ENCODE measurements around the gene RPUSD4. TPM values are rescaled to one million over a fixed set of nuclear protein-coding genes. Genes with fewer than 3 reads are reported as not detected.

Gene RPUSD4
- total RNA-seq, 1 donor from 2014 or later = 40.7 TPM

DNA sequence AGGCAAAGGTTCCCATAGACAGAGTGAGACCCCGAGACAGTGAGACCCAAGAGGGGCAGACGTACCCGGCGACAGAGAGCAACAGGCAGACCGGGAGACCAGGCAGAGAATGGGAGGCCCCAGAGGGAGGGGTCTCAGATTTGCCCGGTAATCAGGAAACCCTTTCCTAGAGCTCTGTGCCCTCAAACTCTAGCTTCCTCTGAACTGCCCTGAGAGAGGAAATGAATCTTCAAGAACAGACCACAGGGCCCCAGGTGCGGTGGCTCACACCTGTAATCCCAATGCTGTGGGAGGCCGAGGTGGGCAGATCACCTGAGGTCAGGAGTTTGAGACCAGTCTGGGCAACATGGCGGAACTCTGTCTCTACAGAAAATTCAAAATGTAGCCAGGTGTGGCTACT, 47.7 kb downstream of the RPUSD4 start:
- ATAC-seq (ENCODE audit: poor library complexity) = no peak
- intact Hi-C loops (cut with DNase I) = no loop called here
- DNase-seq = no peak

DNA sequence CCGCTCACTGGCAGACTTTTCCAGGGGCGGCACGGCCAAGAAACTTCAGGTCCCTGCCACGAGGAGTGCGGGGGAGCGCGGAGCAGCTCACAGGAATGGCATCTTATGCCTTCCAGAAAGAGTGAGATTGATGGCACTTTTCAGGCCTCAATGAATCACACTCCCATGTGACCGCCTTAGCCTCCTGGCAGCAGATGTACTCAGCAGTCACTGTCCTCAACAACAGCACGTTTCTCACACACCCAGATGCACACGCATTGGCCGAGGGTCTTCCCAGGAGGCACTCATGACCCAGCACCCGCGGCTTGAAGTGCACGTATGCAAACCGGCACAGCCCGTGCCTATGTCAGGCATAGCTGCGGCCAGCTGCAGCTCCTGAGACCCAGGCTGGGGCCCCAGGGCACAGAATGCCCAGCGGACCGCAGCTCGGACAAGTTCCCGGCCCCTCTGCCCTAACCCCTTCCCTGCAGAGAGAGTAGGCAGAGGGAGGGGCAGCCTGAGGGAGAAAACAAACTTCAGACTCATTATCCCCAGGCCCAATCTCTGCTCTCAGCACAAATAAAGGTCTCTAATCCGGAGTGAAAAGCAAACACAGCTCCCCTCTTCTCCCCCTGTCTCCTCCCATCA, 48.3 kb downstream of the RPUSD4 start:
- DNase-seq (no peak), ATAC-seq (ENCODE audit: poor library complexity) (no peak)

DNA sequence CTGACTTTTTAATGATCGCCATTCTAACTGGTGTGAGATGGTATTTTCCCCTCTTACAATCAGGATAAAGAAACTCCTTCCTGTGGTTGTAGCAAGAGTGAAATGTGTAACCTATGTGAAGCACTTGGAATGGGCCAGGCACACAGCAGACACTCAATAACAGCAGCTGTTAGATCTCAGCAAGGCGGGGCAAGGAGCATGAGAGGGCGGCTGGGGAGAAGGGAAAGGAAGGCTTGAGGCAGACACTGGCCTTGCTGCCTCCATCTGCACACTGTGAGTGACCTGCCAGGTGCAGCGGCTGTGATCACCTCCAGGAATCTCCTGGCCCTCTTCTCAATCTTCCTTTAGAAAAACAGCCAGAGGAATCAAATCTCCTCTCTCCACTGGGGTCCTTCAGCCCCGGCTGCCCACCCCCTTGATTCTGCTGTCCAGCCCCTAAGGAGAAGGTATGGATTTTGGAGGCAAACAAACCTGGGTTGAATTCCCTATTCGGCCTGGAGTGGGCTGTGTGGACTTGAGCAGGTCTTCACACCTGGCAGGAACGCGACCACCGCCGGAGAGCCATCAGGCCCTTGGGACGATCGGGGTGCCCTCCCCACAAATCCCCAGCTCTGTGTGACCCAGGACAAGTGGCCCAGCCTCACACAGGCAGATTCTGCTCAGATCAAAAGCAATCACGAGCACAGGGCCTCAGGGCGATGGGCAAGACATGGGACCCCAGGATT, 49.0 kb downstream of the RPUSD4 start:
- ATAC-seq (ENCODE audit: poor library complexity) (no peak), DNase-seq (no peak)
- intact Hi-C loops (cut with DNase I) = no loop called here

More for the DNA sequence above, 48.3 kb downstream of the RPUSD4 start:
- intact Hi-C loops (cut with DNase I) = no loop called here

- intact Hi-C loops (cut with DNase I) = no loop called here
- ATAC-seq (ENCODE audit: poor library complexity) = no peak
- no peak for DNase-seq
Observed at GRCh38 chr11:126161023-126161391, 50.4 kb downstream of the RPUSD4 start.

DNA sequence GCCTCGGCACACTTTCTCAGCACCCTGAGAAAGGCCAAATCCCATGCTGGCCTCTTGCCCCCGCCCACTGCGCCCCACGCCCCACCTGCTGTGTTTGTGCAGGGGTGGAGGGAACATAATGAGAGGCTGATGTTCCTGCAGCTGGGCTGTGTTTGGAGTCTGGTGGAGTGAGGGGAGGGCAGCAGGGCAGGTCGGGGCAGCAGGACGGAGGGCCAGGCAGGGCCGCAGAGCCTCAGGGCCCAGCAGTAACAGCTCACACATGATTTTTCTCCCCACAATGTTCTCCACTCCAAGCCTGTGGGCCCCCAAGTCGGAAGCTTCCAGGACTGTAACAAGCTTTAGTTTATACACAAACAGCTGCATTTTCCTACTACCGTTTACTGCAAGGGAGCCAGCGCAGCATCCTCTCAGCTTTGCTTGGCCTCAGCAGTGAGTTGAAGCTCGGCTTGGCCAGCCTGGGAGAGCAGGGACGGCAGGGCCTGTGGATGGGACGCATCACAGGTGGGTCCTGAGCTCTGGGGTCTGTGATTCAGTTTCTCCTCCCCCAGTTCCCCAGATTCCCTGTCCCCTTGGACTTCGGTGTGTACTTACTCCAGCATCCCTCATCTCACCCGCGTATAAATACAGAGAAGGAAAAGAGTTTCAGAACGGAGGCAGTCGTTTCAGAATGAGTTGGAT, 51.0 kb downstream of the RPUSD4 start:
- DNase-seq = no peak
- intact Hi-C loops (cut with DNase I) = no loop called here
- ATAC-seq (ENCODE audit: poor library complexity) = no peak

GRCh38 chr11:126159719-126160344, 51.6 kb downstream of the RPUSD4 start:
- intact Hi-C loops (cut with DNase I) = no loop called here
- DNase-seq (no peak), ATAC-seq (ENCODE audit: poor library complexity) (no peak)

GRCh38 chr11:126158054-126158791, 53.2 kb downstream of the RPUSD4 start:
- DNase-seq (no peak), ATAC-seq (ENCODE audit: poor library complexity) (no peak)
- intact Hi-C loops (cut with DNase I) = no loop called here

- no peak for ATAC-seq (ENCODE audit: poor library complexity)
- no peak for DNase-seq
- intact Hi-C loops (cut with DNase I) = no loop called here
Observed at GRCh38 chr11:126157326-126158030, 54.0 kb downstream of the RPUSD4 start.

DNA sequence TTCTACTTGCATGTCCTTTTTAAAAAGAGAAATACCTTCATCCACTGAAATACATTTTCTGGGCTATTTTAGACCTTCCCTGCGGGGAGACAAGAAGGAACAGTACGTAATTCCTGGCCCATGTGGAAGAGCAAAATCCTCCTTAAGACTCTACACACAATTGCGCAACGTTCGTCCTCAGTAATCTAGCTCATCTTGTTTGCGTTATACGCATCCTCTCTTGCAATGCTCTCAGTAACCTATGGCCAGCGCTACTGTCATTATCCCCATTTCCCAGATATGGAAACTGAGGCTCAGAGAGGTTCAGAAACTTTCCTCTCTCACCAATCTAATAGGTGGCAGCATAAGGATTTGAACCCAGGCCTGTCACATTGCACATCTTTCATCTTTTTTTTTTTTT, 54.6 kb downstream of the RPUSD4 start:
- DNase-seq (no peak), ATAC-seq (ENCODE audit: poor library complexity) (no peak)
- intact Hi-C loops (cut with DNase I) = no loop called here

DNA sequence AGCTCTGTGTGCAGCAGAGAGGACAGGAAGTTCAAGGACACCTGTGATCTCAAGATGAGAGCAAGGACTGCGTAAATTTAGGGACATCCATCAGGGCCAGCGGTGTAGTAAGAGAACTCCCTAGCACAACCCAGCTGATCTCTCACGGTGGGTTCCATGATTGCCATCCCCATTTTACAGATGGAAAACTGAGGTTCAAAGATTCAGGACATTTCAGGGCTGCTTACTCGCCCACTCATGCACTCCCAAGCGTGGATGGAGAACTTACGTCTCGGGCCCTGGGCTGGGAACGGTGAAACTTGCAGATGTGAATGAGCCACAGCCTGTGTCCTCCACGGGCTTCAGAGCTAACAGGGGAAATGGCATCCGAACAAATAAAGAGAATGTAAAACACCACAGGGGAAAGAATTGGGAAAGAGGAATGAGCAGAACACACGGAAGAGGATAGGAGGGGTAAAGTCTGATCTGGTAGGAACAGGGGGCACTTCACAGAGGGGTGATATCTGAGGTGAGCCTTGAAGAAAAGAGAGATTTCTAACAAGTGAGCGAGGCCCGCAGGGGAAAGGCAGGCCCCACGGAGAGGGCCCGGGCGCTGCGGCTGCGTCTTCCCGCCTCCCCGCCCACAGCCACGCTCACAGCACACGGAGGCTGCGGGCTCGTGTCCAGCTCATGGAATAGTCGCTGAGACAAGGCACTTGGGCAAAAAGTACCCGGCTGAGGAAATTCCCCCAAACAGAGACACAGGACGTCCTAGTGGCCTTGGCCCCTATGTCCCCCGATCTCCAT, 55.9 kb downstream of the RPUSD4 start:
- intact Hi-C loops (cut with DNase I) = no loop called here
- DNase-seq = no peak
- ATAC-seq (ENCODE audit: poor library complexity) = no peak

DNA sequence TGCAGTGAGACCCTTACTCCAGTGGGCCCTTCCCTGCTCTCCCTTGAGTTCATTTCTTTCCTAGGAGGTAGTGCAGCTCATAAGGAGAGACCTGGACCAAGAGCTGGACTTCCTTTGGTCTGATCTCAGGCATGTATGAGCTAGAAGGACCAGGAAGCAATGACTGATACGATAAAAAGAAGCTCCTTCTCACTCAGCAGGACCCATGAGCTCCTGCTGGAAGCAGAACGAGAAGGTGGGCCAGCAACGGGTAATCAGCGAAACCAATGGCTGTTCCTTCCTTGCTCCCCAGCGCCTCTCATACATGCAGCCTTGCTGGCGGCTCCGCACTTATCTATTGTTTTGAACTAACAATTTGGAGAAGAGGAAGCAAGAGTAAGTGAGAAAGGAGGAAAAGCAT, 56.8 kb downstream of the RPUSD4 start:
- ATAC-seq (ENCODE audit: poor library complexity) (no peak), DNase-seq (no peak)
- intact Hi-C loops (cut with DNase I) = no loop called here

GRCh38 chr11:126153972-126154371, 57.5 kb downstream of the RPUSD4 start:
- no peak for ATAC-seq (ENCODE audit: poor library complexity)
- intact Hi-C loops (cut with DNase I) = no loop called here
- no peak for DNase-seq

DNA sequence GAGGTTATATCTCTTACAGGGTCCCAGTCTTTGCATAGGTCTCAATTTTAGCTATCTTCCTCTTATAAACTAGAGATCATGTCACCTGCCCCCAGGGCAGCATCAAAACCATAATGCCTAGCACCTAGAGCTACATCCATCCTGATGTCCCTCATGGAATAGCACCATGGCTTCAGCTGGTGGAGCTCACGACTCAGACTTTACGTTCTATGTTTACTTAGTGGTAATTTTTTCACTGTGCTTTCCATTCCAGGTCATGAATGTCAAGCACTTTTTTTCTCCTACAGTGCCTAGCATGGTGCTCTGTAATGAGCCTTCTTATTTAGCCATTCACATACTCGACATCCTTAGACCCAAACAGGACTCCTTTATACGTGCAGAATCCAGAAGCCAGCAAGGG, 58.4 kb downstream of the RPUSD4 start:
- intact Hi-C loops (cut with DNase I) = no loop called here
- ATAC-seq (ENCODE audit: poor library complexity) (no peak), DNase-seq (no peak)

DNA sequence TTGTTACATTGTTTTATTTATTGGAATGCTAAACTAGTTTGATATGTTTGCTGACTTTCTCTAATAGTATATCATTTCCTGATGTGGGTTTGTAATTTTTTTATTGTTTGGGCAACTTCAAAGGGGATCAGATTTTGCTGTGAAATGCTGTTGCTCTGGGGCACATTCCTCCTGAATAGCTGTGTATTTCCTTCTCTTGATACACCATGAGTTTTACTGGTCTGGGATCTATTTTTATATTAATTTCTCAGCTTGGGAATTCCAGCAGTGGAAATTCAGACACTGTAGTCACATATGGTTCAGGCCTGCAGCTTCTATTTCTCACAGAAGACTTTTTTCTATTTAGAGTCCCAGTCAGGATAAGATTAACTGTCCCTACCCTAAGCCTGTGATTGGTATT, 58.9 kb downstream of the RPUSD4 start:
- ATAC-seq (ENCODE audit: poor library complexity) (no peak), DNase-seq (no peak)
- intact Hi-C loops (cut with DNase I) = no loop called here

DNA sequence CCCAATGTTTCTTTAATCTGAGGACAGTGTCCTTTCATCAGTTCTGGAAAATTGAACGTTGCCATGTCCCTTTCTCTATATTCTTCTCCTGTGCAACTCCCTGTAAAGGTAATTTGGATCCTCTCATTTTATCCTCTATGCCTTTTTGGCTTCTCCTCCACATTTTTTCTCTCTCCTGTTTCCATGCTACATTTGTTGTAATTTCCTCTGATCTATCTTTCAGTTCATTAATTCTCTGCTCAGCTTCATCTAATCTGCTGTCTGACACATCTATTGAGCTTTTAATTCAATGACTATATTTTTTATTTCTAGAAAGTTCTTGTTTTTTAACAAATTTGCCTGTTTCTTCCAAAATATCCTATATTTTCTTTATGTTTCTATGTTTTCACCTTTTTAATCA, 59.3 kb downstream of the RPUSD4 start:
- ATAC-seq (ENCODE audit: poor library complexity) = no peak
- no peak for DNase-seq
- intact Hi-C loops (cut with DNase I) = no loop called here

Data from Right ventricle myocardium superior (tissue), 1 donor.